Vagina (tissue), 2 donors: ENCODE results near the gene ELP4. TPM values are rescaled to one million over a fixed set of nuclear protein-coding genes. Genes with fewer than 3 reads are reported as not detected.

Source experiments
- DNase-seq, 2 donors: peaks; one replicate each; pipeline ENCODE4 v3.0.0-alpha.2; 2017; ENCODE audit errors: extremely low spot score in 2 of 2
- H3K27ac ChIP-seq: fragments of 200-600 bp; sonication (generic); one replicate; pipeline ENCODE4 v1.5.1; 2019
- H3K27me3 ChIP-seq: fragments of 200-600 bp; sonication (generic); one replicate; pipeline ENCODE4 v1.5.1; 2019
- H3K36me3 ChIP-seq, 2 donors: fragments of 200-600 bp; sonication (generic); one replicate each; pipeline ENCODE4 v1.5.1; 2017 to 2019
- H3K4me1 ChIP-seq: fragments of 200-600 bp; sonication (generic); one replicate; pipeline ENCODE4 v1.5.1; 2019
- H3K4me3 ChIP-seq, 2 donors: fragments of 200-600 bp; sonication (generic); 1 replicate in 1 of 2; 2 replicates in 1 of 2; pipeline ENCODE4 v1.5.1; 2016 to 2019
- H3K9me3 ChIP-seq: fragments of 200-600 bp; sonication (generic); one replicate; pipeline ENCODE4 v1.5.1; 2019
- POLR2A ChIP-seq, 2 donors: fragments of 450-650 bp; IDR thresholded peaks; one replicate each; pipeline ENCODE4 v1.6.1; 2017; ENCODE audit warnings: antibody characterized with exemption in 2 of 2, mild to moderate bottlenecking in 2 of 2, moderate library complexity in 2 of 2
- POLR2AphosphoS5 ChIP-seq, 2 donors: sonication (generic); formaldehyde crosslinking; IDR thresholded peaks; one replicate each; pipeline ENCODE4 v1.9.0; 2017; ENCODE audit warnings: antibody characterized with exemption in 2 of 2, mild to moderate bottlenecking in 2 of 2, low read depth in 1 of 2; ENCODE audit not compliant: insufficient read depth in 1 of 2
- intact Hi-C: fragments of 100-400 bp; cut with DNase I; formaldehyde crosslinking; loops from one replicate; pipeline ENCODE4 v1.15.1; 2023
- total RNA-seq: library from RNA; depleted of rRNA; stranded (reverse); fragments of >200 nt; gene quantifications from one replicate; pipeline ENCODE4 v1.2.3, GENCODE V29; 2016
- TF ChIP-seq, protein P1 (sequence below), 3 experiments: fragments of 450-650 bp in 2 of 3; fragments of 200-600 bp in 1 of 3; sonication (generic) in 1 of 3; IDR thresholded peaks; one replicate each; pipeline ENCODE4 v1.5.1; 2017 to 2019; ENCODE audit warnings: antibody characterized with exemption in 3 of 3, mild to moderate bottlenecking in 2 of 3, moderate library complexity in 2 of 3

Gene ELP4
- total RNA-seq, 1 donor from 2014 or later, result 23.3 TPM

DNA sequence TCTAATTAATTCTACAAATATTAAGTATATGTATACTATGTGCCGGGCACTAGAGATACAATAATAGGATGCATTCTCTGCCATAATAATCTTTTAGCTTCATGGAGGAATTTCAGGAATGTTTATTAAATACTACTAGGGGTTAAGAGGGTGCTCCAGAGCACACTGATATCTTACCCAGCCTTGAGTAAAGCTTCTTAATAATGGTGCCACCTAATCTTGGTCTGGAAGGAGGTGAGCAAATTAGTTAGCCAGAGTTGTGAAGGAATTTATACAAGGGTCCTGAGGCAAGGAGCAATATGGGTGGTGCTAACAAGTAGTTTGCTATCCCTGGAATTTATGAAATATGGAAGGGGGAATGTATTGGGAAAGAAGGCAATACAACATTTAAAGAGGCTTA, 21.7 kb downstream of the ELP4 start:
- DNase-seq, result no peak
- Histone ChIP-seq H3K36me3 (no peaks in the 10 kb centered on the region), H3K9me3 (no peaks in the 10 kb centered on the region), H3K4me1 (no peaks in the 10 kb centered on the region), H3K4me3 (no peak overlapping the region), H3K27me3 (no peaks in the 10 kb centered on the region), H3K27ac (no peak overlapping the region)
- TF ChIP-seq, protein P1, sequence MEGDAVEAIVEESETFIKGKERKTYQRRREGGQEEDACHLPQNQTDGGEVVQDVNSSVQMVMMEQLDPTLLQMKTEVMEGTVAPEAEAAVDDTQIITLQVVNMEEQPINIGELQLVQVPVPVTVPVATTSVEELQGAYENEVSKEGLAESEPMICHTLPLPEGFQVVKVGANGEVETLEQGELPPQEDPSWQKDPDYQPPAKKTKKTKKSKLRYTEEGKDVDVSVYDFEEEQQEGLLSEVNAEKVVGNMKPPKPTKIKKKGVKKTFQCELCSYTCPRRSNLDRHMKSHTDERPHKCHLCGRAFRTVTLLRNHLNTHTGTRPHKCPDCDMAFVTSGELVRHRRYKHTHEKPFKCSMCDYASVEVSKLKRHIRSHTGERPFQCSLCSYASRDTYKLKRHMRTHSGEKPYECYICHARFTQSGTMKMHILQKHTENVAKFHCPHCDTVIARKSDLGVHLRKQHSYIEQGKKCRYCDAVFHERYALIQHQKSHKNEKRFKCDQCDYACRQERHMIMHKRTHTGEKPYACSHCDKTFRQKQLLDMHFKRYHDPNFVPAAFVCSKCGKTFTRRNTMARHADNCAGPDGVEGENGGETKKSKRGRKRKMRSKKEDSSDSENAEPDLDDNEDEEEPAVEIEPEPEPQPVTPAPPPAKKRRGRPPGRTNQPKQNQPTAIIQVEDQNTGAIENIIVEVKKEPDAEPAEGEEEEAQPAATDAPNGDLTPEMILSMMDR (IDR thresholded peaks at IDR 0.05), result no peak
- no peak for TF ChIP-seq POLR2A (IDR thresholded peaks at IDR 0.05)
- no peak for TF ChIP-seq POLR2AphosphoS5 (IDR thresholded peaks at IDR 0.05; ENCODE audit: insufficient read depth in 1 of 2, low read depth in 1 of 2)
- intact Hi-C loops, result no loop called here

DNA sequence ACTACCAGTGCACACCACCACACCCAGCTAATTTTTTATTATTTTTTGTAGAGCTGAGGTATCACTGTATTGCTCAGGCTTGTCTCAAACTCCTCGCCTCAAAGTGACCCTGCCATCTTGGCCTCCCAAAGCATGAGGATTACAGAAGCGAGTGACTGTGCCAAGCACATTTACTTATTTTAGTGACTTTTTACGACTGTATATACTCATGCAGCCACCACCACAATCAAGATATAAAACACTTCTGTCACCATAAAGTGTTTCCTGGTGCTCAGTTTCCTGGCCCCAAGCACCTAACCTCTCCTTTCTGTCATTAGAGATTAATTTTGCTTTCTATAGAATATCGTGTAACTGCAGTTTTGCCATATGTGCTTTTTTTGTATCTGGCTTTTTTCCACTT, 25.9 kb downstream of the ELP4 start:
- no peaks in the 10 kb centered on the region for H3K4me1 ChIP-seq
- intact Hi-C loops, result no loop called here

DNA sequence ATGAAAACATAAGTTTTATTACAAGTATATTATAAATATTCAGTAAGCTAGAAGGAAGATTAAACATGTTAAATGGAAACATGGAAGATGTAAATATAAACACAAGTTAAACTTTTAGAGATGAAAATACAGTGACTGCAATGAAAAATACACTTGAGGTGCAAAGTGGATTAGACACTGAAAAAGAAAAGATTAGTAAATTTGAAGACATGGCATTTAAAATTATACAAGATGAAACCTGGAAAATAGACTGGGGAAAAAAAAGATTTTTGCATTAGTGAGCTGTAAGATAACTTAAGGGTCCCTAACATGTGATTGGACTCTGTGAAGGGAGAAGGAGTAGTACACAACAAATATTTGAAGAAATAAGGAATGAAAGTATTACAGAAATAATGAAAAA, 33.3 kb downstream of the ELP4 start:
- TF ChIP-seq, protein P1 (IDR thresholded peaks at IDR 0.05), result no peak
- no peak for TF ChIP-seq POLR2A (IDR thresholded peaks at IDR 0.05)
- no peak for TF ChIP-seq POLR2AphosphoS5 (IDR thresholded peaks at IDR 0.05; ENCODE audit: insufficient read depth in 1 of 2, low read depth in 1 of 2)
- Histone ChIP-seq H3K27ac (no peak overlapping the region), H3K9me3 (no peaks in the 10 kb centered on the region), H3K36me3 (peaks cover 0 to 22% of the 10 kb centered on the region in 2 donors), H3K4me1 (no peaks in the 10 kb centered on the region), H3K27me3 (no peaks in the 10 kb centered on the region), H3K4me3 (no peak overlapping the region)
- intact Hi-C loops, result no loop called here
- DNase-seq, result no peak

More for the DNA sequence above, 25.9 kb downstream of the ELP4 start:
- Histone ChIP-seq H3K4me3 (no peak overlapping the region), H3K36me3 (no peaks in the 10 kb centered on the region), H3K9me3 (no peaks in the 10 kb centered on the region), H3K27me3 (no peaks in the 10 kb centered on the region), H3K27ac (no peak overlapping the region)
- DNase-seq, result no peak
- TF ChIP-seq, protein P1 (IDR thresholded peaks at IDR 0.05), result no peak
- TF ChIP-seq POLR2AphosphoS5 (IDR thresholded peaks at IDR 0.05; ENCODE audit: insufficient read depth in 1 of 2, low read depth in 1 of 2), result no peak
- TF ChIP-seq POLR2A (IDR thresholded peaks at IDR 0.05), result no peak

DNA sequence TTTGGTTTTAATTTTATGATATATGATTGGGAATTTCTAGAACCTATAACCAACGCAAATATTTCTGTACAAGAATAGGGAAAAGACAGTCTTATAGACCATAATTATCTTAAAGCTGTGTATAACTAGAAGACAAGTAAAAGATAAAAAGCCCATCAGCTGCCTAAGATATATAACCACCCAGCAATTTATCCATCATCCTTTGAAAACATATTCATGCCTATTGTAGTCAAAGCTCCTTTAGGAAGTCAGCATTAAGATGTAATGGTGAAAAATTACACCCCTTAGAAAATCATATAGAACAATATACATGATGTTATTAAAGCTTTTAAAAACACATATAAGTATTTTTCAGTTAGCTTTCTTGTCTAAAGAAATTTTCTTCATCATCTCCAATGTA, 46.4 kb downstream of the ELP4 start:
- Histone ChIP-seq H3K4me1 (no peaks in the 10 kb centered on the region), H3K36me3 (no peaks in the 10 kb centered on the region), H3K9me3 (no peaks in the 10 kb centered on the region), H3K4me3 (no peak overlapping the region), H3K27me3 (no peaks in the 10 kb centered on the region), H3K27ac (no peak overlapping the region)
- TF ChIP-seq, protein P1 (IDR thresholded peaks at IDR 0.05), result no peak
- TF ChIP-seq POLR2AphosphoS5 (IDR thresholded peaks at IDR 0.05; ENCODE audit: insufficient read depth in 1 of 2, low read depth in 1 of 2), result no peak
- TF ChIP-seq POLR2A (IDR thresholded peaks at IDR 0.05), result no peak
- intact Hi-C loops, result no loop called here
- DNase-seq, result no peak

DNA sequence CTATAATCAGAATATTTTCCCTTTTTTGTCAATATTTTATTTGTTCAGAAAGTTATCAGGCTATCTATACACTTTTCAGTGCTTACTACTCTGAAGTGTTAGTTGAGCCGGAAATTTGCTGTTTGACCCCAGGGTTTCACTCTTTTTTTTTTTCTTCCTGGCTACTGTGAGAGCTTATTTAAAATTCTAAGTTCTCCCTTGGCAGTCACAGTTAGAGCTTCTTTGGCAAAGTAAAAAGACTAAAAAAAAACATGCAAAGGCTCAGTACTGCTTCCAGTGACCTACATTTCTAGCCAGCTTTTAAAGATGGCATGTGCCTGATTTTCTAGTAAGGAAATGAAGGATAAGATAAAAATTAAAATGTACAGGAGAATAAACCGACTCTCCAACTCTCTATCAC, 48.4 kb downstream of the ELP4 start:
- TF ChIP-seq, protein P1 (IDR thresholded peaks at IDR 0.05), result no peak
- TF ChIP-seq POLR2A (IDR thresholded peaks at IDR 0.05) (no peak), POLR2AphosphoS5 (IDR thresholded peaks at IDR 0.05; ENCODE audit: insufficient read depth in 1 of 2, low read depth in 1 of 2) (no peak)
- no peak overlapping the region for H3K27ac ChIP-seq
- no peaks in the 10 kb centered on the region for H3K9me3 ChIP-seq
- no peaks in the 10 kb centered on the region for H3K27me3 ChIP-seq
- no peaks in the 10 kb centered on the region for H3K4me1 ChIP-seq
- no peaks in the 10 kb centered on the region for H3K36me3 ChIP-seq
- DNase-seq, result no peak
- H3K4me3 ChIP-seq, result no peak overlapping the region
- intact Hi-C loops, result no loop called here
